ENCODE measurements around the gene RGS7. TPM values are rescaled to one million over a fixed set of nuclear protein-coding genes. Genes with fewer than 3 reads are reported as not detected.
"Not testable (repeated sequence)": the region's sequence is repeated elsewhere in the genome, so short reads cannot be mapped to it uniquely, and the experiment has no call there.

The RGS7 gene
- total RNA-seq, 1 donor from 2014 or later = 0.58 TPM

DNA sequence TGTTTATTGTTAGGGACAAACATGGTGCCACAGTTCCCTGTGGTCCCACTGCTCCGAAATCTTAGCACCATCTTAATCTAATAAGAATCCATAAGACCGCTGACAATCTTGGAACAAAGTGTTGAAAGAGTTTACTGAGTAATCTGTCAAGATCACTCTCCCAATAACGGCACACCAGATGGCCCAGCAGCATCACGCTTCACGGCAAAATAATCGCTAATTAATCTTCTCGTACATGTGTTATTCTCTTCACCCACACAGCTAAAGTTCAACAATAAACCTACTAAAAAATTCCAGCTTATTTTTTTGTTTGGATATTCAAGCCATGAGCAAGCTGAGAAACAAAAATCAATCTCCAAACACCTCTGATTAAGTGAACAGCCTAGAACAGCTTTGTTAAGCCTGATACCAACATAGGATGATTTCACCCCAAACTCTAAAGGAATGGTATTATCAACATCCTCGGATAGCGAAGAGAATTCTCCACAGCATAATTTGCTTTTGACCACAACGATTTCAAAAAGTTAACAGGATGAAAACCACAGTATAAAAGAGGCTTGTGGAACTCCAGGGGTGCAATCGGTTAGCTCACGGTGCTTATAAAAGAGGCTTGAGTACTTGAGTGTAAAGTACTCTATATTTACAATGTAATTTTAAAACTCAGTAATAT is 415.2 kb downstream of the RGS7 start:
- DNase-seq (ENCODE audit: extremely low read depth, low read depth, low spot score) = no peak

GRCh38 chr1:240936911-240937668 is 419.9 kb downstream of the RGS7 start:
- no peak for DNase-seq (ENCODE audit: extremely low read depth, low read depth, low spot score)

- DNase-seq (ENCODE audit: extremely low read depth, low read depth, low spot score) = no peak
Observed at GRCh38 chr1:240935920-240936319, 421.1 kb downstream of the RGS7 start.

- no peak for DNase-seq (ENCODE audit: extremely low read depth, low read depth, low spot score)
Observed at GRCh38 chr1:240931031-240931430, 426.0 kb downstream of the RGS7 start.

GRCh38 chr1:240928265-240928664 is 428.7 kb downstream of the RGS7 start:
- no peak for DNase-seq (ENCODE audit: extremely low read depth, low read depth, low spot score)

DNA sequence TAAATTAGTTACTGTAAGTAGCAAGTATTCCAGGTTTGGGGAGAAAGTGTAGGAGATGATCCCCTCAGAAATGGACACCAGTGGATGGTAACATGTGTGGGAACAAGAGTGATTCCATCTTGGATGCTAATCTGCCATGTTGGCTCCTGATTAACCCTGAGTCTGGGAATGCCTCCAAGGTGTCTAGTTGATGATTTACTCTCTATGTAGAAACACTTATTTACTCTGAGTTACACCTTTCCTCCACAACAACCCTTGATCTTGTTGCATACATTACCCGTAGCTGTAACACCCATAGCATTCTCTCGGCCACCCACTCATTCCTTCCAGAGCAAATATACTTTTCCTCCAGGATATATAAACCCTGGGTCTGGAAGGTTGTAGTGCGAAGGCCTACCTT is 429.2 kb downstream of the RGS7 start:
- no peak for DNase-seq (ENCODE audit: extremely low read depth, low read depth, low spot score)

GRCh38 chr1:240925273-240925672 is 431.7 kb downstream of the RGS7 start:
- DNase-seq (ENCODE audit: extremely low read depth, low read depth, low spot score) = no peak

GRCh38 chr1:240917976-240918375 is 439.0 kb downstream of the RGS7 start:
- no peak for DNase-seq (ENCODE audit: extremely low read depth, low read depth, low spot score)

- DNase-seq (ENCODE audit: extremely low read depth, low read depth, low spot score) = no peak
Observed at GRCh38 chr1:240914506-240914905, 442.5 kb downstream of the RGS7 start.

GRCh38 chr1:240912821-240913220 is 444.2 kb downstream of the RGS7 start:
- DNase-seq (ENCODE audit: extremely low read depth, low read depth, low spot score) = no peak

DNA sequence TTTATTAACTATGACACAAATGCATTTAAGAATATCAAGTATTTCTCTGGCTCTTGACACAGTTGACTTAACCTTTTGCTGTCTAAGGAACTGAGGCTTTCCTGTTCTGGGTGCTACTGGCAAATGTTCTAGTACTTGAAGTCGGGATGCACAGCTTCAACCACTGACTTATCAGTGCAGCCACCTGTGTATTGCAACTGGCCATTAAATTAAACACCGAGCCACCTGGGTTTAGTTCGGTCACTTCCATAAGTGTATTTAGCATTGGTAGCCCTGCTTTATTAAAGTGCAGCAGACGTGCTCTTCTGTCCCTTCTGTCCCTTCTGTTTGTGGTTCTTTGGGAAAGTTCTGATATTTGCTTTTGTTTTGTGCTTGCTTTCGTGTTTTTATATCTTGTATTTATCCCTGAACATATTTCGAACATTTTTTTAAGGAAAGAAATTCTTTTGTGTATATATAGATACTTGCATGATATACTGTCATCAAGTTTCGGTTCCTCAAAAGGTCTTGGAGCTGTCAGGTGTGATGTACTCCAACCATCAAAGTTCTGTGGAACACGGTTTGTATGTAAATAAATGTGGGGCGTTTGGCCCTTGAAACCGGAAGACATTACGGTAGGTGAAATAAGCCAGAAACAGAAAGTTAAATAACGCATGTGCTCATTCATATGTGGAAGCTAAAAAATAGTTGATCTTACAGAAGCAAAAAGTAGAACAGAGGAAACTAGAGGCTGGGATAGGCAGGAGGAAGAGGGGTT is 447.1 kb downstream of the RGS7 start:
- DNase-seq (ENCODE audit: extremely low read depth, low read depth, low spot score) = no peak

DNA sequence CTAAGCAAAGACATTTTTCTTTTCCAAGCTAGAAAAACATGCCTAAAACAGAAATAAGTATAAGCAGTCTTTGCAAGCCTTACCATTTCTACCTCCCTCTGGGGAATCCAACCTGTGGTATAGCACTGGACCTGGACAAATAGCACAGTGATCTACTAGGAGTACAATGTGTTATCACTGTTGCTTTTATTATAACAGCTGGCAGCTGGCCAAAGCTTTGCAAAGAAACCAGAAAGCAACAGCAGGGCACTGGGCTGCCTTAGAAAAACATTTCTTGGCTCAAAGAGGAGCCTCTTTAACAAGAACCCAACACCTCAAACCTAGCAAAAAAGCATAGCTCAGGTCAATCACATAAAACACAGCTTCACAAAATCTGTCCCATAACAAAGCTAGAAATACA is 450.5 kb downstream of the RGS7 start:
- no peak for DNase-seq (ENCODE audit: extremely low read depth, low read depth, low spot score)

DNA sequence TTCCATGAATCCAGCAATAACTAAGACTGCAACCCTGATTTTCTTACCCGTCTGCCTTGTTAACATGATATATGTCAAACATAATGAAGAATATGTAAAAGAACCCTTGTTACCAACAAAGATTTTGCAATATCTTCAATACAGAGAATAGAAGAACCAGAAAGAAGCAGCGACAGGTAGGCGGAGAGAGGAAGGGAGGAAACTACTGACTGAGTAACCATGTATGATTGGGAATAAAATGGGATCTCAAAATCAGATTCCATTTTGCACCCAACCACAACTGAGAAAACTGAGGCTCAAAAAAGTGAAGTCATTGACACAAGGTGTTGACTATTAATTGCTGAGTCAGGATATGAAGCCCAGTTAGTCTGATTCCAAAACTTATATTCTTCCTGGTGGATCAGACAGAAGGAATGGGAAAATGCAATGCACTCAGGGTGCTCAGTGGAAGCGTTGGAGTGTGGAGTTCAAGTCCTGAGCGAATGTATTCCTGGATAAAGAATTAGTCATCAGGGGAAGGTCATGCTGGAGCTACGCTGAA is 451.7 kb downstream of the RGS7 start:
- no peak for DNase-seq (ENCODE audit: extremely low read depth, low read depth, low spot score)

DNA sequence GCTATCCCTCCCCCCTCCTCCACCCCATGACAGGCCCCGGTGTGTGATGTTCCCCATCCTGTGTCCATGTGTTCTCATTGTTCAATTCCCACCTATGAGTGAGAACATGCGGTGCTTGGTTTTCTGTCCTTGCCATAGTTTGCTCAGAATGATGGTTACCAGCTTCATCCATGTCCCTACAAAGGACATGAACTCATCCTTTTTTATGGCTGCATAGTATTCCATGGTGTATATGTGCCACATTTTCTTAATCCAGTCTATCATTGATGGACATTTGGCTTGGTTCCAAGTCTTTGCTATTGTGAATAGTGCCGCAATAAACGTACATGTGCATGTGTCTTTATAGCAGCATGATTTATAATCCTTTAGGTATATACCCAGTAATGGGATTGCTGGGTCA is 461.6 kb downstream of the RGS7 start:
- not testable (repeated sequence) for DNase-seq (ENCODE audit: extremely low read depth, low read depth, low spot score)

- no peak for DNase-seq (ENCODE audit: extremely low read depth, low read depth, low spot score)
Observed at GRCh38 chr1:240888787-240889048, 468.3 kb downstream of the RGS7 start.

DNA sequence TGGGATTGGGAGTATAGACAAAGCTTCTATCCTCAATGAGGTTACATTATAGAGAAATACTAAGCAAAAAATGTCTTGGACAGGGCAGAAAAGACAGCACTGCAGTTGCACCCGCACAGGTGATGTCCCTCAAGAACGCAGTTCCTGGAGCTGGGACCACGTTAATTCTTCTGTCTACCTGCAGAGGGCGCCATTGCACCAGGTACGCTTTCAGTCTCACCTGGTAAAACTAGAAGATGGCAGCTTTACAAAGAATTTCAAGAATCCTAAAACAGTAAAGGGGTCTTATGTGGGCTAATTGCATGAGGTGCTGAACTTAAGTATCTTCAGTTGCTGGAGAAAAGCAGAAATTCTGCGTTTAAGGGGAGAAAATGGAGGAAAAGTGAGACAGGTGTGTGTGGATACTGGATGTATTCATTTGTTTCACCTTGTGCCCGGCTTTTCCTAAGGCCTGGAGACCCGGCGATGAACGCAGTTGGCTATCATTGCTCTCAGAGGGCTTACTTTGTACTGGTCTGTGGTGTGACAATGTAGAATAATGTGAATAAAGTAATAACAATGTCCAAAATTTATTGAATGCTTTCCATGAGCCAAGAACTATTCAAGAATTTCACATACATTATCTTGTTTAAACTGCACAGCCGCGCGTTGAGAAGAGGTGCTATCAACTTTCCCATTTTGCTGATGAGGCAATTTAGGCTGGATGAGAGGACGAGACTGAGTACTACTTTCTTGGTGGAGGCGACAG is 468.8 kb downstream of the RGS7 start:
- no peak for DNase-seq (ENCODE audit: extremely low read depth, low read depth, low spot score)

DNA sequence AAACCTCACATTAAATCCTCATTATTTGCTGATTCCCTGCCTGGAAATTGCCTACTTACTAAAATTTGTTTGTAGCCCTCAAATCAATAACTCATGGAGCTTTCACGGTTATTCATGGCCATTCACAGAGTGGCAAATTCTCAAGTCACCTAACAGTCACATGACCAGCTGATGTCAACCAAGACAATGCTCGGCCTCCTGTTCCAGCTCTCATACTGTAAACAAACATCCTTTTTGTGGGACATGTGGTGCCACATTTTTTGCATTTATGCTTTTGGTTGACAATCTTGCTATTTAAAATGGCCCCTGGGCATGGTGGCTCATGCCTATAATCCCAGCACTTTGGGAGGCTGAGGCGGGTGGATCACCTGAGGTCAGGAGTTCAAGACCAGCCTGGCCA is 473.5 kb downstream of the RGS7 start:
- no peak for DNase-seq (ENCODE audit: extremely low read depth, low read depth, low spot score)

DNA sequence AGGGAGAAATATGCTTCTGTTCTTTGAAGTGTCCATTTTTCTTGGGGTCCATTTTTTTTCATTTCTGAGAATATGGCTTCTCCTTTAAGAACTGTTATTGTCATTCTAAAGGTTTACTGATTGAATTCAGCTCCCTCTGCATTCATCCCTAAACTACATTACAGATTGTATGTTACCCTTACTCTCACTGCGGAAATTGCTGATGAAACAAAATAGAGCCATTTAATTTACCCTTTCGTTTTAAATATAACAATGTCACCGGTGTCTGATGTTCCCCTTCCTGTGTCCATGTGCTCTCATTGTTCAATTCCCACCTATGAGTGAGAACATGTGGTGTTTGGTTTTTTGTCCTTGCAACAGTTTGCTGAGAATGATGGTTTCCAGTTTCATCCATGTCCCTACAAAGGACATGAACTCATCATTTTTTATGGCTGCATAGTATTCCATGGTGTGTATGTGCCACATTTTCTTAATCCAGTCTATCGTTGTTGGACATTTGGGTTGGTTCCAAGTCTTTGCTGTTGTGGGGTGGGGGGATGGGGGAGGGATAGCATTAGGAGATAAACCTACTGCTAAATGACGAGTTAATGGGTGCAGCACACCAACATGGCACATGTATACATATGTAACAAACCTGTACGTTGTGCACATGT is 474.2 kb downstream of the RGS7 start:
- DNase-seq (ENCODE audit: extremely low read depth, low read depth, low spot score) = not testable (repeated sequence)

- no peak for DNase-seq (ENCODE audit: extremely low read depth, low read depth, low spot score)
Observed at GRCh38 chr1:240878631-240879030, 478.4 kb downstream of the RGS7 start.

DNA sequence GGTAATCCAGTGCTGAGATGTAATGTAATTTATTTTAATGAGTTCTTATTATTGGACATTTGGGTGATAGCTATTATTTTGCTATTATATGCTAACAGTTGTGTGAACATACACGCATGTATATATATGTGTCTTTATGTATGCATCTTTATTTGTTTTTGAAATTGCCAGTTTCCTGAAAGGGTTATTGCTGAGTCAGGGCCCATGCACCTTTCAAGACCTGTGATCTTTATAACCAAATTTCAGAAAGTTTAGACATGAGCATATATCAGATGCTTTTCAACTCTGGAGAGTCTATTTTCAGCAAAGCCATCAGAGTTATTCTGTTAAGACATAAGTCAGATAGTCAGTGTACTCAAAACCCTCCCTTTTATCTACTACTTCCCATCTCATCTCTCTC is 479.4 kb downstream of the RGS7 start:
- DNase-seq (ENCODE audit: extremely low read depth, low read depth, low spot score) = no peak

DNA sequence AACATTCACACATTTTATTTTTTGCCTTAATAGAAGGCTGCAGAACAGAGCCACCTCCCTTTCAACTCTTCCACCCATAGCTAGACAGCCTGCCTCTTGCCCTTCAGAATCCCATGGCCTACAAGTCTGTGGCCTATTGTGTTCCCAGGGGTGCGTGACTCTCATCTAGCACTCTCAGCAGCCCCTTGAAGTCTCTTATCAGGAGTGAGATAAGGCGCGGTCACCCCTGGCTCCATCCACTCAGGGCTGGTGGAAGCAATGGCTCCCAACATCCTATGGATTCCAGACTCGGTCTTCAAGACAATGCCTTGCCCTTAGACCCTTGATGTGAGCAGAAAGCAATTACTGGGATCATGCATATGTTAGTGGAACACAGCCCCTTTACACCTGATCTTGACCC is 480.9 kb downstream of the RGS7 start:
- no peak for DNase-seq (ENCODE audit: extremely low read depth, low read depth, low spot score)

Data from glomerular endothelial cell (primary cell).